ENCODE results near the gene MYBPHL.
A peak's percentile ranks its signal among the peaks of the same experiment; 100 is the strongest.

Gene MYBPHL

GRCh38 chr1:109277434-109278204 lies 29.2 kb downstream of the MYBPHL start:
- peak in 1 of 2 experiments; percentile 59 for DNase-seq

GRCh38 chr1:109275706-109276345 lies 31.0 kb downstream of the MYBPHL start:
- no peak for DNase-seq

- no peak for DNase-seq
These were observed 32.0 kb downstream of the MYBPHL start for GRCh38 chr1:109274533-109275476.

- DNase-seq, result no peak
These were observed 33.1 kb downstream of the MYBPHL start for GRCh38 chr1:109273570-109274288.

GRCh38 chr1:109272831-109273547 lies 33.8 kb downstream of the MYBPHL start:
- DNase-seq, result no peak

- DNase-seq, result no peak
These were observed 34.6 kb downstream of the MYBPHL start for GRCh38 chr1:109272021-109272799.

GRCh38 chr1:109271458-109271857 lies 35.4 kb downstream of the MYBPHL start:
- DNase-seq, result no peak

GRCh38 chr1:109270623-109271317 lies 36.0 kb downstream of the MYBPHL start:
- no peak for DNase-seq

GRCh38 chr1:109269981-109270622 lies 36.7 kb downstream of the MYBPHL start:
- no peak for DNase-seq

- no peak for DNase-seq
These were observed 37.4 kb downstream of the MYBPHL start for GRCh38 chr1:109269212-109269980.

- no peak for DNase-seq
These were observed 38.2 kb downstream of the MYBPHL start for GRCh38 chr1:109268431-109269211.

- no peak for DNase-seq
These were observed 39.0 kb downstream of the MYBPHL start for GRCh38 chr1:109267743-109268300.

- DNase-seq, result no peak
These were observed 39.8 kb downstream of the MYBPHL start for GRCh38 chr1:109266965-109267364.

GRCh38 chr1:109265741-109266330 lies 41.0 kb downstream of the MYBPHL start:
- no peak for DNase-seq

GRCh38 chr1:109265016-109265415 lies 41.8 kb downstream of the MYBPHL start:
- no peak for DNase-seq

GRCh38 chr1:109264379-109264755 lies 42.4 kb downstream of the MYBPHL start:
- DNase-seq, result no peak

- peak; percentile 59 to 78 for DNase-seq
These were observed 43.0 kb downstream of the MYBPHL start for GRCh38 chr1:109263597-109264378.
